NCI-H187 (cell line): ENCODE measurements around the gene SALL3.

Source experiments
- DNase-seq, 2 experiments: peaks; one replicate each; lab custom pipeline; 2025; lab: John Stamatoyannopoulos, UW

Gene SALL3

DNA sequence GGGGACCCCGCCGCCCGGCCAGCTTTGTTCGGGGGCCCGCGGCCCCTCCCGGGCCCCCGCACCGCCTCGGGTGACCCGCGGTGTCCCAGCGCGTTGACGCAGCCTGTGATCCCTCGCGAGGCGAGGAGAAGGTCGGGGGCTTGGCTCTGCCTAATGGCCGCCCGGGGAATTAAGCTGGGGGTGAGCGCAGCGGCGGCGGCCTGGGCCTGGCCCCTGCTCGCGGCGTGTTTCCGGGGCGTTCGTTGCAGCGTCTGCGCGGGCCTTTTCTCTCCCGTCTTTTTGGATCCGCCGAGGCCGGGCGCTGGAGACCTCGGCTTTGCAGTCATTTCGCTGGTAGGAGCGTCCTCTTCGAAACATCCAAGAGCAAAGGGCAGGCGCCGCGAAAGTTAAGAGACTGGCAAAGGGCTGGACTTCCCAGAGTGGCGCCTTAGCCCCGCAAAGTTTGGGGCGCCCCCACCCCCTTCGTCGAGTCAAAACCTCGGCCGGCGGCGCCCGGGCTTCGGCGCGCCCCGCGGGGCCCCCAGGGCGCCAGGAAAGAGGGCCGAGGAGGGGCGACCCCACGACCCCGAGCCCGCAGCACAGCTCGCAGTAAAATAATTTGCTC, 1.3 kb downstream of the SALL3 start:
- no peak for DNase-seq

DNA sequence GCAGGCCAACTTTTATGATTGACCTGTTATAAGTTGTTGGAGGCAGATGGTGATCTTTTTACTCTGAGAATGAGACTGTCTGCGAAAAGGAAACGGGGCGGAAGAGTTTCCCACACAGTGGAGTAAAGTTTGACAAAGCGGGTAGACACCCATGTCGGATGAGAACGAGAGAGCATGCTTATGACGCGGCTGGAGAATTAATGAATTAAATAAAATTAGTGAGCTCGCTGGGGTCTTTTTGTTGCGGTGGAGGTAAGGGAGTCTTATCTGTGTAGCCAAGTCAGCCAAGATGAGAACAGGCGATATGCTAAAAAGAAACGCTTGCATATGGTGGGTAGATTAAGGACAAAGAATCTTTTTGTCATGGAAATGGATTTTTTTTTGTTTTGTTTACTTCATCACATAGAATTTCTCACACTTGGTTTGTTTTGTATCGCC, 1.8 kb downstream of the SALL3 start:
- no peak for DNase-seq

DNA sequence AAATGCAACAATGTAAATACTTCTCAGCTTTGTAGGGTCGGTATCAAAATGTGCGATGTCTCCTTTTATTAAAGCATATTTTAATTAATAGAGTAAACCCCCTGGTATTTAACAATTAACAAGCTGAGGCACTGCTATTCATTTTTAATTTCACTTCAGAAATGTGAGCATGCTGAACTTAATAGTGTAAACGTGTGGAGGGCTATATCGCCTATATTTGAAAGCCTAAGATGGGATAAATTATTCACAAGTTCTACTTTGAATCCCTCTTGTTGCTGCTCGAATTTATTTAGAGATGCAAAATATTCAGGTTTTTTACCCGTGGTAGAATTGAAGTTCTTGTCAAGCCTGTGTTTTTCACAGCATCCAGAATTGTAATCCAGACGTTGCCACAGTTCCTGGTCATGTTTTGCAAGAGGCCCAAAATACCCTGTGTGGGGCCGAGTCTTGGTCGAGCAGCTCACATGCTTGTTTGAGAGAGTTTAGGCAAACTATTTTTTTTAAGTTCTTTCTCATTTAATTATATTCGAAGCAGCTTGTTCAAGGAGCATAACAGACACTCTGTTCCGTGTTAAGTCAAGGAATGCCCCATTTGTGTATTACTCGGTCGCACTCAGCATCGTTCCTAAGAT, 2.5 kb downstream of the SALL3 start:
- no peak for DNase-seq

DNA sequence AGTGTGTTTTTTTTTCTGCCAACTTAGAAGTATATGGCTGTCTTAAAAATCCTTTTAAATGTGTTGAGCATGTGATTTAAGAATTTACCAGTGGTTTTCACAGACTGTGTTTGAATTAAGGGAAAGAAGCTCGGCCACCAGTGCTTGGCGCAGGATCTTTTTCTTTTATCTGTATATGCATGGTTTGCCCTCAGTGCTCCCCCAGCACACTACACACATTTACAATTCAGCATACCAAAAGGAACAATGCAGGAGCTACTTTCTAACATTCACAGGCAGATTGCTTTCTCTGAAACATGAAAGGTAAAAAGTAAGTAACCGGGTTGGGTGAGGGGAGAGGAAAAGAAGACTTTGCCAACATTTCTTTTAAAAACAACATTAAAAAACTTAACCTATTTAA, 3.9 kb downstream of the SALL3 start:
- no peak for DNase-seq

DNA sequence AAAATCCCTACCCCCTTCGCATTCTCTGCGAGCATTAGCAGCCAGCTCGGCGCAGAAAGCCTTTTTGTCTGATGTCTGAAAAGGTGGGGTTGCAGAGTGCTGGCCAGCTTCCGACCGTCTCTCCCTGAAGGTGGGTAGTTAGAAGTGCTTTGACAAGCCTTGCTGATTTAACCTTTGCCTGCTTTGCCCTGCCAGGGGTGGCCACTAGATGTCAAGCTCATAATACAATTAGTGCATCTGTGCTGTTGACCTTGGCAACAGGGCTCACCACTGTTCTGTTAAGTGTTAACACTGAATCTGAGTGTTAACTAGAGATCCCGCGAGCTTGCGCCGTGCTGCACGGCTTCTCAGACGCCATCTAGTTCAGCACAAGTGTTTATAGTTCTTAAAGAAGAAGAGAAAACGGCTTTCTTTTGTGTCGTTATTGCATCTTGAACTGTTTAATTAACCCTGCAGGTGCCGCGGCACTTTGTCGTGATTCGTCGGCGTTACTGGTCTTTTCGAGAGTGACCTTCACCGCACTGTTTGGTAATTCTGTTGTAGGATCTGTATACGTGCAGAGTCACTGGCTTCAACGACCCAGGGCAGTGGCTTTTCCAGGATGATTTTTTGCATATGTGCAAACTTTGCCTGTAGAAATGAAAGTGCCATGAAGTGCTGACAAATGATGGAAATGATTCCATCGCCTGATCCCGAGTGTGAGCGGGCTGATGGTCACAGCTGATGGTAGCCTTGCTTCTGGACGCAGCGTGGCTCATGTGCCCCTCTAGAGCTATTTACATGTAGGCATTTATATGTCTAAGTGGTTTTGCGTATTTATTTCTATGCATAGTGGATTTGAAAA, 5.5 kb downstream of the SALL3 start:
- no peak for DNase-seq

DNA sequence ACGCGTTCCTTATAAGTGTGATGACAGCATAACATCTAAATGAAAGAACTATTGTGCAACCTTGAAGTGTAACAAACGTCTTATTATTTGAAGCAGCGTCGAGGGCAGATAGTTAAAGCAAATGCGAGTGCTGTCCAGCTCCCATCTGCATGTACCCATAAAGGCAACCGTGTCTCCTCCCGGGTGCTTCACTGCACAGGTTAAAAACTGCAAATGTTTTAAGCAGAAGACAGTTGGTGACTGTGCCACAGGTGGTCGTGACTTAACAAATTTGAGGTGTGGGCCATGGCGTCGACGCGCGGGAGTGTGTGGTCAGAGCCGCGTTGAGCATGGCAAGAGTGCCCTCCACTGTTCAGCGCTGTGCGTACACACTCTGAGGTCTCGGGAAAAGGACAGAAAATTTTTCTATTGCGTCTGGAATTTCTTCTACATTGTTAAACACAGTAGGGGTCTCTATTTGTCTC, 6.4 kb downstream of the SALL3 start:
- DNase-seq = no peak

DNA sequence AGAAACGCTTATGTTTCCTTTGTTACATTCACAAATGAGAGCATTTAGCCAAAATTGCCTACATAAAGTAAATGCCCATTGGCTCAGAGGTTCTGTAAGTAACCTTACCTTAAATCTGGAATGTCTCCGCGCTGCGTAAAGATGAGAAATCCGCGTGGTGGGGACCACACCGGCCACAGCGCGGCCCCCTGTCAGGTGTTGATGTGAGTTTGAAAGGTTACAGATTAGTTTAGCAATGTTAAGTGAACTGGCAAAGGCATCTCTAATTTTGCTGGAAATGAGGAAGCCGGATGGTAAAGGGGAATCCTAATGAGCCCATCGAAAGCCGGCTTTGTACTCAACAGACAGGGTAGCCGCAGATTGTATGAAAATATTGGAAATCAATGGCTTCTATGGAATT, 11.8 kb downstream of the SALL3 start:
- no peak for DNase-seq

DNA sequence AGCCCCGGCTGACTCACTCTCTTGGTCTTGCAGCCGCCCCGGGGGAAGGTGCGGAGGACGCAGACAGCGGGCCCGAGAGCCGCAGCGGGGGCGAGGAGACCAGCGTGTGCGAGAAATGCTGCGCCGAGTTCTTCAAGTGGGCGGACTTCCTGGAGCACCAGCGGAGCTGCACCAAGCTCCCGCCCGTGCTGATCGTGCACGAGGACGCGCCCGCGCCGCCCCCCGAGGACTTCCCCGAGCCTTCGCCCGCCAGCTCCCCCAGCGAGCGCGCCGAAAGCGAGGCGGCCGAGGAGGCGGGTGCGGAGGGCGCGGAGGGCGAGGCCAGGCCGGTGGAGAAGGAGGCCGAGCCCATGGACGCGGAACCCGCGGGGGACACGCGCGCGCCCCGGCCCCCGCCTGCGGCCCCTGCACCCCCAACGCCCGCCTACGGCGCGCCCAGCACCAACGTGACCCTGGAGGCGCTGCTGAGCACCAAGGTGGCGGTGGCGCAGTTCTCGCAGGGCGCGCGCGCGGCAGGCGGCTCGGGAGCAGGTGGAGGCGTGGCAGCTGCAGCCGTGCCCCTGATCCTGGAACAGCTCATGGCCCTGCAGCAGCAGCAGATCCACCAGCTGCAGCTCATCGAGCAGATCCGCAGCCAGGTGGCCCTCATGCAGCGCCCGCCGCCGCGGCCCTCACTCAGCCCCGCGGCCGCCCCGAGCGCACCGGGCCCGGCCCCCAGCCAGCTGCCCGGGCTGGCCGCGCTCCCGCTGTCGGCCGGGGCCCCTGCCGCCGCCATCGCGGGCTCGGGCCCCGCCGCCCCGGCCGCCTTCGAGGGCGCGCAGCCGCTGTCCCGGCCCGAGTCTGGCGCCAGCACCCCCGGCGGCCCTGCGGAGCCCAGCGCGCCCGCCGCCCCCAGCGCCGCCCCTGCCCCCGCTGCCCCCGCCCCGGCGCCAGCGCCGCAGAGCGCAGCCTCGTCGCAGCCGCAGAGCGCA, 12.7 kb downstream of the SALL3 start:
- DNase-seq = no peak

DNA sequence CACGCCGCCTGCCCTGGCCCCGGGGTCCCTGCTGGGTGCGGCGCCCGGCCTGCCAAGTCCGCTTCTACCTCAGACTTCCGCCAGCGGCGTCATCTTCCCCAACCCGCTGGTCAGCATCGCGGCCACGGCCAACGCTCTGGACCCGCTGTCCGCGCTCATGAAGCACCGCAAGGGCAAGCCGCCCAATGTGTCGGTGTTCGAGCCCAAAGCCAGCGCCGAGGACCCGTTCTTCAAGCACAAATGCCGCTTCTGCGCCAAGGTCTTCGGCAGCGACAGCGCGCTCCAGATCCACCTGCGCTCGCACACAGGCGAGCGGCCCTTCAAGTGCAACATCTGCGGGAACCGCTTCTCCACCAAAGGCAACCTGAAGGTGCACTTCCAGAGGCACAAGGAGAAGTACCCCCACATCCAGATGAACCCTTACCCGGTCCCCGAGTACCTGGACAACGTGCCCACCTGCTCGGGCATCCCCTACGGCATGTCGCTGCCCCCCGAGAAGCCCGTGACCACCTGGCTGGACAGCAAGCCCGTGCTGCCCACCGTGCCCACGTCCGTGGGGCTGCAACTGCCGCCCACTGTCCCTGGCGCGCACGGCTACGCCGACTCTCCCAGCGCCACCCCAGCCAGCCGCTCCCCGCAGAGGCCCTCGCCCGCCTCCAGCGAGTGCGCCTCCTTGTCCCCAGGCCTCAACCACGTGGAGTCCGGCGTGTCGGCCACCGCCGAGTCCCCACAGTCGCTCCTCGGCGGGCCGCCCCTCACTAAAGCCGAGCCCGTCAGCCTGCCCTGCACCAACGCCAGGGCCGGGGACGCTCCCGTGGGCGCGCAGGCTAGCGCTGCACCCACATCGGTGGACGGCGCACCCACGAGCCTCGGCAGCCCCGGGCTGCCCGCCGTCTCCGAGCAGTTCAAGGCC, 13.7 kb downstream of the SALL3 start:
- no peak for DNase-seq

DNA sequence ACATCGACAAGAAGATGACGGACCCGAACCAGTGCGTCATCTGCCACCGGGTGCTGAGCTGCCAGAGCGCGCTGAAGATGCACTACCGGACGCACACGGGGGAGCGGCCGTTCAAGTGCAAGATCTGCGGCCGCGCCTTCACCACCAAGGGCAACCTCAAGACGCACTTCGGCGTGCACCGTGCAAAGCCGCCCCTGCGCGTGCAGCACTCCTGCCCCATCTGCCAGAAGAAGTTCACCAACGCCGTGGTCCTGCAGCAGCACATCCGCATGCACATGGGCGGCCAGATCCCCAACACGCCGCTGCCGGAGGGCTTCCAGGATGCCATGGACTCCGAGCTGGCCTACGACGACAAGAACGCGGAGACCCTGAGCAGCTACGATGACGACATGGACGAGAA, 14.4 kb downstream of the SALL3 start:
- no peak for DNase-seq

DNA sequence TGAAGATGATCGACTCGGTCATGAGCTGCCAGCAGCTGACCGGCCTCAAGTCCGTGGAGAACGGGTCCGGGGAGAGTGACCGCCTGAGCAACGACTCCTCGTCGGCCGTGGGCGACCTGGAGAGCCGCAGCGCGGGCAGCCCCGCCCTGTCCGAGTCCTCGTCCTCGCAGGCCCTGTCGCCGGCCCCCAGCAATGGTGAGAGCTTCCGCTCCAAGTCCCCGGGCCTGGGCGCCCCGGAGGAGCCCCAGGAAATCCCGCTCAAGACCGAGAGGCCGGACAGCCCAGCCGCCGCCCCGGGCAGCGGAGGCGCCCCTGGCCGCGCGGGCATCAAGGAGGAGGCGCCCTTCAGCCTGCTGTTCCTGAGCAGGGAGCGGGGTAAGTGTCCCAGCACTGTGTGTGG, 14.9 kb downstream of the SALL3 start:
- no peak for DNase-seq

DNA sequence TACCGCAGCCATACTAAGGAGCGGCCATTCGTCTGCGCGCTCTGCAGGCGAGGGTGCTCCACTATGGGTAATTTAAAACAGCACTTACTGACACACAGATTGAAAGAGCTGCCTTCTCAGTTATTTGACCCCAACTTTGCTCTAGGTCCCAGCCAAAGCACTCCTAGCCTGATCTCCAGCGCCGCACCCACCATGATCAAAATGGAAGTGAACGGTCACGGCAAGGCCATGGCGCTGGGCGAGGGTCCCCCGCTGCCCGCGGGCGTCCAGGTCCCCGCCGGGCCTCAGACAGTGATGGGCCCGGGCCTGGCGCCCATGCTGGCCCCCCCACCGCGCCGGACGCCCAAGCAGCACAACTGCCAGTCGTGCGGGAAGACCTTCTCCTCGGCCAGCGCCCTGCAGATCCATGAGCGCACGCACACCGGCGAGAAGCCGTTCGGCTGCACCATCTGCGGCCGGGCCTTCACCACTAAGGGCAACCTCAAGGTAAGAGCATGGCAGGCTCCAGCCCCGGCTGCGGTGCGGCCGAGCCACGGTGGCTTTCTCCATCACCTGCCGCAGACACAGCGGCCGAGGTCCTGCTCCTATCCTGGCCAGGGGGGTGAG, 15.5 kb downstream of the SALL3 start:
- DNase-seq = no peak

DNA sequence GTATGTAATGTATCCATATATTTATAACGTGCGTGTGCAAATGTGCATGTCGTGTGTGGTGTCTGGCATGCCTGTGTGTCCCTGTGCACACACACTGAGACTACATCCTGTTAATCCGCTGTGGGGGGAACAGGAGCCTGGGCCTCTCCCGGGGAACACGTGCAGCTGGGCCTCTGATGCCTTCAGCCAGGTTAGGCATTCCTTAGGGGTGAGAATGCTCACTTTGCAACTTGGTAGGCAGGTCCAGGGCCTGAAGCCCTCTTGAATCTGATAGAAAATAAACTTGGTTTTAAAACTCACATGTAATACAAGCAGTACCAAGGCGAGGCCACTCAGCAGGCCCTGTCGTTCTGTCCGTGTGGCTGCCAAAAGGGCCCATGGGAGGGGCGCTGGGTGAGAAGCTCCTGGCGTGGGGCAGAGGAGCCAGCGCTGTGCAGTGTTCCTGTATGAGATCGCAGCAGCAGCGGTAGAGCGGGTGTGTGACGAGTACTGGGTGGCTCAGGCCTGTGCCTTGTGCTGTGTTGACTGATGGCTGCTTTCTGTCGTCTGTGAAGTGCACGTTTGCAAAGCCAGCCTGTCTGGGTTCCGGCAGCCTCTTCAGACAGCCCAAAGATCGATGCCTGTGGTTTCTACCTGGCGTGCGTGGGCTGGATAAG, 16.2 kb downstream of the SALL3 start:
- DNase-seq = no peak

DNA sequence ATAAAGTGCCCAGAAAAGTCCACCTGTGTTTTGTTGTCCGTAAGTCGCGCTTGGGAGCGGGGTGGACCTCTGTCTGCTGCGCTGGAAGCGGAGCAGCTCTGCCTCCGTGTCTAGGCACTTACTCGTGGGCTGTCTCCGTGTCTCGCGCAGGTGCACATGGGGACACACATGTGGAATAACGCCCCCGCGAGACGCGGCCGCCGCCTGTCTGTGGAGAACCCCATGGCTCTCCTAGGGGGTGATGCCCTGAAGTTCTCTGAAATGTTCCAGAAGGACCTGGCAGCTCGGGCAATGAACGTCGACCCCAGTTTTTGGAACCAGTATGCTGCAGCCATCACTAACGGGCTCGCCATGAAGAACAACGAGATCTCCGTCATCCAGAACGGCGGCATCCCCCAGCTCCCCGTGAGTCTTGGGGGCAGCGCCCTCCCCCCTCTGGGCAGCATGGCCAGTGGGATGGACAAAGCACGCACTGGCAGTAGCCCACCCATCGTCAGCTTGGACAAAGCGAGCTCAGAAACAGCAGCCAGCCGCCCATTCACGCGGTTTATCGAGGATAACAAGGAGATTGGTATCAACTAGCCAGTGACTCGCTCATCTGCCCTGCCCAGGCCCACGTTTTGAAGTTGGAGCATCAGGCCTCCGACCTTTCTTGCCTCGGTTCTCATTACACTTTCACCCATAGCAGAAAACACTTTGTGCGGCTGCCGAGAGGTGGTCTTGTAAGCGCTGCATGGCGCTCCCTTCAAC, 17.3 kb downstream of the SALL3 start:
- DNase-seq = no peak

DNA sequence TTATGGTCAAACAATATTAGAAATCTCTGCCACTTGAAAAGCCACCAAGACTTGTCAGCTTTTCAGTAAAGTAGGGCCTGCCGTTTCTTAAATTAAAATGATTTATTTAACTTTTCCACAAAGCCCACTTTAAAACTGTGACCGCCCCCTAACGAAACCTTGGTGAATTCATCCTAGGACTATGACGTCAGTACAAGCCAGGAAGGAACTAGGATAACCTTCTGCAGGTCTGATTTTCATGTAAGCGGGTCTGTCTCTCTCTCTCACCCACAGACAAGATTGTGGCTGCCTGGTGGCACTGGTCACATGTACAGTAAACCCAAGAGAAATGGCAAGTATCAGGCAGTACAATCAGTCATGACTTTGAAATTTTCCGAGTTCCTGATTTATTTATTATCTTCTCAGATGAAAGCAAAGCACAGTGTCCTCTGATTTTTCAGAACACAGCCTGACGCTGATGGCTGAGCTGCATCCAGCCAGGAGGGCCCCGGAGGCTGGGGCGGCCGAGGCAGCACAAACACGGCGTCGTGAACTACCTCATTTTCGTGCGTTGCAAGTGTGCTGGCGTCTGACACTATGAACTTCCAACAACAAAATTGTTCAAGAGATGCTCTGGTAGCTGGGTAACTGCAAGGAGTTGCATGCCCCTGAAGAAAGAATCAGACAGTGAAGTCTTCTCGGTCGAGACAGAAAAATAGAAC, 18.9 kb downstream of the SALL3 start:
- DNase-seq = no peak

DNA sequence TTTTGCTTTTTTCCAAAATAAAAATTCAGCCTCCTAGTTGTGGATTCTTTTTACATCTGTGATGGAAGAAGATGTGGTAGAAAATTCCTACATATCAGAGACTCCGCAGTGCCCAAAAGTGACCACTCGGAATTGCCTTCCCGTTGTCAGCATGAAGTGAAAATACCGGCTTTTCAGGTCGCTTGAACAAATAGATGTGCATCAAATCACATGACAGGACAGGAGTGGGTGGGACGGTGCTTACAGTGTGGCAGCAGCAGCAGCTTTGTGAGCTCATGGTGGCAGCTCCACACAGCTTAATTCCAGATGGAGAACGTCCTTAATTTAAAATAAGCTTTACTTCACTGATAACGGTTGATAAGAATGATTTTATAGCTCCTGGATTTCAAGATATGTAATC, 20.3 kb downstream of the SALL3 start:
- DNase-seq = no peak

DNA sequence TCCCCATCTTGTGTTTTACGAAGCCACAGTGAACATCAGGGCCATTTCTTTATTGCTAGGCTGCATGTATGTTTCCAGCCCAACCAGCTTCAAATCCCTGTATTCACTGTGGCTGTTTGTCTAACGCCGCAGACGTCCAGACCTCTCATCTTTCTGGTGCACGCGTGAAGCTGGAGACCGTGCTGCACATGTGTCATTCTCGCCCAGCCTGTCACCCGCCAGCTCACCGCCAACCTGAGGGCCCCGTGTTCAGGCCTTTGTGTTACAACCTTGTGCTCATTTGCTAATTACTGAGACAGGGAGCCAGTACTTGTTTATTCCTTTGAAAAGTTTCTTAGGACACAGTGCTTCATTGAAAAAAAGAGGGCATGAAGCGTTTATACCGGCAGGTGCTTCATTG, 21.4 kb downstream of the SALL3 start:
- no peak for DNase-seq

DNA sequence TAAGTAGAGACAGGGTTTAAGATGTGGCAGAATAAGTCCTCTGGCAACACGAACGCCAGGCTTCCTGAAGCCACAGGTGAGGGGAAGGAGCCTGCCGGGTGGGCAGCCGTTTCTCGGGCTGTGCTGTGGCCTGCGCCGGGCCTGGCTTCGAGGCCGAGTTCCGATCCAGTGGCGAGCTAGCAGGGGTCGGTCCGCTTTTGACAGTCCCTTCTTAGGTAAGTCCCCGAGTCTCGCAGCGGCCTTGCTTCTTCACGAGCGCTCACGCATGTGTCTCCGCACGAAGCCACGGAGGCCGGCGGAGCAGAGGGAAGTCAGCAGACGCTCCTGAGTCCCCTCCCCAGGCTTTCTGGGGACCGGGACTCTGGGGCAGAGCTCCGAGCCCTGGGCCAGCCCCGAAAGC, 26.0 kb downstream of the SALL3 start:
- no peak for DNase-seq
